GM18858 (cell line): ENCODE data around the gene SPRR2G.
"Not testable (repeated sequence)": the region's sequence is repeated elsewhere in the genome, so short reads cannot be mapped to it uniquely, and the experiment has no call there.

Experiments used
- ATAC-seq: cut with Tn5 transposase; IDR thresholded peaks from one replicate; pipeline ENCODE4 v1.9.1; 2021; ENCODE audit not compliant: unreplicated experiment

The SPRR2G gene

GRCh38 chr1:153119491-153119971, 31.2 kb downstream of the SPRR2G start:
- no peak for ATAC-seq

- not testable (repeated sequence) for ATAC-seq
Measured at GRCh38 chr1:153115264-153115663, 35.4 kb downstream of the SPRR2G start.

GRCh38 chr1:153113416-153113815, 37.3 kb downstream of the SPRR2G start, which contains the start of gene SPRR2F:
Gene SPRR2F (minus strand): TSS chr1:153113516. CDS start chr1:153112733, 783 bp downstream.
- no peak for ATAC-seq

GRCh38 chr1:153112454-153112853, 38.2 kb downstream of the SPRR2G start:
- ATAC-seq = not testable (repeated sequence)

- ATAC-seq = no peak
Measured at GRCh38 chr1:153100245-153100644, 50.4 kb downstream of the SPRR2G start.
